ENCODE measurements around the gene TNRC6B.

Gene TNRC6B

GRCh38 chr22:40213478-40213877, 35.8 kb downstream of the TNRC6B start:
- no peak overlapping the region for H3K4me3 ChIP-seq (replicated peaks; ENCODE audit: low read depth, low read length)
- DNase-seq (ENCODE audit: extremely low read depth, low read depth) = no peak
- TF ChIP-seq CTCF (IDR thresholded peaks at IDR 0.05; ENCODE audit: low read depth, low read length, missing control alignments) = no peak

- H3K4me3 ChIP-seq (replicated peaks; ENCODE audit: low read depth, low read length) = no peak overlapping the region
- no peak for TF ChIP-seq CTCF (IDR thresholded peaks at IDR 0.05; ENCODE audit: low read depth, low read length, missing control alignments)
- DNase-seq (ENCODE audit: extremely low read depth, low read depth) = no peak
Observed at GRCh38 chr22:40215266-40215665, 37.5 kb downstream of the TNRC6B start.

- H3K4me3 ChIP-seq (replicated peaks; ENCODE audit: low read depth, low read length) = no peak overlapping the region
- no peak for TF ChIP-seq CTCF (IDR thresholded peaks at IDR 0.05; ENCODE audit: low read depth, low read length, missing control alignments)
- DNase-seq (ENCODE audit: extremely low read depth, low read depth) = no peak
Observed at GRCh38 chr22:40216041-40216756, 38.5 kb downstream of the TNRC6B start.

- H3K4me3 ChIP-seq (replicated peaks; ENCODE audit: low read depth, low read length) = no peak overlapping the region
- DNase-seq (ENCODE audit: extremely low read depth, low read depth) = no peak
- no peak for TF ChIP-seq CTCF (IDR thresholded peaks at IDR 0.05; ENCODE audit: low read depth, low read length, missing control alignments)
Observed at GRCh38 chr22:40218152-40218551, 40.4 kb downstream of the TNRC6B start.

- TF ChIP-seq CTCF (IDR thresholded peaks at IDR 0.05; ENCODE audit: low read depth, low read length, missing control alignments) = no peak
- DNase-seq (ENCODE audit: extremely low read depth, low read depth) = no peak
Observed at GRCh38 chr22:40218723-40219294, 41.1 kb downstream of the TNRC6B start.

GRCh38 chr22:40220316-40221054, 42.8 kb downstream of the TNRC6B start:
- no peak overlapping the region for H3K4me3 ChIP-seq (replicated peaks; ENCODE audit: low read depth, low read length)
- DNase-seq (ENCODE audit: extremely low read depth, low read depth) = no peak
- no peak for TF ChIP-seq CTCF (IDR thresholded peaks at IDR 0.05; ENCODE audit: low read depth, low read length, missing control alignments)

More at GRCh38 chr22:40218723-40219294, 41.1 kb downstream of the TNRC6B start:
- no peak overlapping the region for H3K4me3 ChIP-seq (replicated peaks; ENCODE audit: low read depth, low read length)
